ENCODE data around the gene C19orf81. TPM values are rescaled to one million over a fixed set of nuclear protein-coding genes. Genes with fewer than 3 reads are reported as not detected.

Gene C19orf81
- total and polyA plus RNA-seq, 9 of the 15 experiments (the other 6 are each of a cell fraction or from before 2014, with no cell fraction given): 2.5 to 42.9 (median 33.0) TPM; not detected in 4

DNA sequence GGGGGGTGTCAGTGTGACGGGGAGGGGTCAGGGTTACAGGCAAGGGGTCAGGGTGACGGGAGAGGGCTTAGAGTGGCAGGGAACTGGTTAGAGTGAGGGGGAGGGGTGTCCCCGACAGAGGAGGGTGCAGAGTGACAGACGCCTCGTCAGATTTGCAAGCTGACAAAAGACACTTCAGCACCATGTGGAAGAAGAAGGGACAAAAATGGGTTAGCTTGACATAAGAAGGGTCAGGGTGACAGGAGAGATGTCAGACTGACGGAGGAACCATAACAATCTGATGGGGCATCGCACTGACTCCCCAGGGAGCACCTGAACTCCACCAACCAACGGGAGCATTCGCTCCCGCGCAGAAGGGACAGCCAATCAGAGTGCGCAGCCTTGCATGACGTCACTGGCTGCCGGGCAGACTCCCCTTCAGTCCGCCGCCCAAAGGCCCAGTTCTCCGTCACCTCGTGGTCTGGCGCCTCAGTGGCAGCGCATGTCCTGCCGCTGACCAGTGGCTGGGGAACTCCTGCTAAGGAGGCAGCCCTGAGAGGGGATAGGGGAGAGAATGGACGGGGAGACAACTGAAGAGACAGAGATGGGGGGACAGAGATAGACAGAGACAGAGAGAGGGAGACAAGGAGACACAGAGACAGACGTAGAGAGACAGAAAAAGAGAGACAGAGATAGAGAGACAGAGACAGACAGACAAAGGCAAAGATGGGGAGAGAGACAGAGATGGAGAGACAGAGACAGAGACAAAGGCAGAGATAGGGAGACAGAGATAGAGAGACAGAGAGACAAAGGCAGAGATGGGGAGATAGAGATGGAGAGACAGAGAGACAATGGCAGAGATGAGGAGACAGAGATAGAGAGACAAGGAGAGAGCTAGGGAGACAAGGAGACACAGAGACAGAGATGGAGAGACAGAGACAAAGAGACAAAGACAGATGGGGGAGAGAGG, 30.2 kb downstream of the C19orf81 start (continued):
- TF ChIP-seq RCOR1 (IDR thresholded peaks at IDR 0.05; ENCODE audit: borderline replicate concordance in 1 of 2, low read depth in 2 of 2, low read length in 2 of 2): no peak
- no peak for TF ChIP-seq POLR2H (tag; IDR thresholded peaks at IDR 0.05; ENCODE audit: low read depth)
- TF ChIP-seq ZNF217 (CRISPR knock-in tag; IDR thresholded peaks at IDR 0.05): no peak
- no peak for TF ChIP-seq XRCC4 (IDR thresholded peaks at IDR 0.05; ENCODE audit: extremely low read depth, insufficient read depth, insufficient read length)
- 0 out of 2 replicates have a peak, but pooled peaks have one; percentile 21 for TF ChIP-seq MTA1 (IDR thresholded peaks at IDR 0.05; ENCODE audit: borderline replicate concordance)
- no peak for TF ChIP-seq RREB1 (CRISPR knock-in tag; IDR thresholded peaks at IDR 0.05)
- TF ChIP-seq CBX3 (IDR thresholded peaks at IDR 0.05; ENCODE audit: borderline replicate concordance in 1 of 2, low read length in 2 of 2): peak in 1 of 2 experiments; percentile 47; a peak in 1 of 3 replicates
- TF ChIP-seq, protein P1, sequence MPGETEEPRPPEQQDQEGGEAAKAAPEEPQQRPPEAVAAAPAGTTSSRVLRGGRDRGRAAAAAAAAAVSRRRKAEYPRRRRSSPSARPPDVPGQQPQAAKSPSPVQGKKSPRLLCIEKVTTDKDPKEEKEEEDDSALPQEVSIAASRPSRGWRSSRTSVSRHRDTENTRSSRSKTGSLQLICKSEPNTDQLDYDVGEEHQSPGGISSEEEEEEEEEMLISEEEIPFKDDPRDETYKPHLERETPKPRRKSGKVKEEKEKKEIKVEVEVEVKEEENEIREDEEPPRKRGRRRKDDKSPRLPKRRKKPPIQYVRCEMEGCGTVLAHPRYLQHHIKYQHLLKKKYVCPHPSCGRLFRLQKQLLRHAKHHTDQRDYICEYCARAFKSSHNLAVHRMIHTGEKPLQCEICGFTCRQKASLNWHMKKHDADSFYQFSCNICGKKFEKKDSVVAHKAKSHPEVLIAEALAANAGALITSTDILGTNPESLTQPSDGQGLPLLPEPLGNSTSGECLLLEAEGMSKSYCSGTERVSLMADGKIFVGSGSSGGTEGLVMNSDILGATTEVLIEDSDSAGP (CRISPR knock-in tag; IDR thresholded peaks at IDR 0.05): no peak
- TF ChIP-seq, protein P2, sequence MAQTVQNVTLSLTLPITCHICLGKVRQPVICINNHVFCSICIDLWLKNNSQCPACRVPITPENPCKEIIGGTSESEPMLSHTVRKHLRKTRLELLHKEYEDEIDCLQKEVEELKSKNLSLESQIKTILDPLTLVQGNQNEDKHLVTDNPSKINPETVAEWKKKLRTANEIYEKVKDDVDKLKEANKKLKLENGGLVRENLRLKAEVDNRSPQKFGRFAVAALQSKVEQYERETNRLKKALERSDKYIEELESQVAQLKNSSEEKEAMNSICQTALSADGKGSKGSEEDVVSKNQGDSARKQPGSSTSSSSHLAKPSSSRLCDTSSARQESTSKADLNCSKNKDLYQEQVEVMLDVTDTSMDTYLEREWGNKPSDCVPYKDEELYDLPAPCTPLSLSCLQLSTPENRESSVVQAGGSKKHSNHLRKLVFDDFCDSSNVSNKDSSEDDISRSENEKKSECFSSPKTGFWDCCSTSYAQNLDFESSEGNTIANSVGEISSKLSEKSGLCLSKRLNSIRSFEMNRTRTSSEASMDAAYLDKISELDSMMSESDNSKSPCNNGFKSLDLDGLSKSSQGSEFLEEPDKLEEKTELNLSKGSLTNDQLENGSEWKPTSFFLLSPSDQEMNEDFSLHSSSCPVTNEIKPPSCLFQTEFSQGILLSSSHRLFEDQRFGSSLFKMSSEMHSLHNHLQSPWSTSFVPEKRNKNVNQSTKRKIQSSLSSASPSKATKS (CRISPR knock-in tag; IDR thresholded peaks at IDR 0.05): no peak
- TF ChIP-seq ZNF668 (CRISPR knock-in tag; IDR thresholded peaks at IDR 0.05): no peak
- no peak for TF ChIP-seq KLF16 (IDR thresholded peaks at IDR 0.05)
- TF ChIP-seq CREBBP (IDR thresholded peaks at IDR 0.05; ENCODE audit: low read depth, low read length): no peak
- TF ChIP-seq, protein P3, sequence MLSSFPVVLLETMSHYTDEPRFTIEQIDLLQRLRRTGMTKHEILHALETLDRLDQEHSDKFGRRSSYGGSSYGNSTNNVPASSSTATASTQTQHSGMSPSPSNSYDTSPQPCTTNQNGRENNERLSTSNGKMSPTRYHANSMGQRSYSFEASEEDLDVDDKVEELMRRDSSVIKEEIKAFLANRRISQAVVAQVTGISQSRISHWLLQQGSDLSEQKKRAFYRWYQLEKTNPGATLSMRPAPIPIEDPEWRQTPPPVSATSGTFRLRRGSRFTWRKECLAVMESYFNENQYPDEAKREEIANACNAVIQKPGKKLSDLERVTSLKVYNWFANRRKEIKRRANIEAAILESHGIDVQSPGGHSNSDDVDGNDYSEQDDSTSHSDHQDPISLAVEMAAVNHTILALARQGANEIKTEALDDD (IDR thresholded peaks at IDR 0.05): no peak
- TF ChIP-seq HNRNPUL1 (IDR thresholded peaks at IDR 0.05; ENCODE audit: low read length): no peak
- no peak for TF ChIP-seq SLC30A9 (CRISPR knock-in tag; IDR thresholded peaks at IDR 0.05)
- no peak for TF ChIP-seq SMARCC2 (IDR thresholded peaks at IDR 0.05; ENCODE audit: low read depth)
- TF ChIP-seq ZNF75A (CRISPR knock-in tag; IDR thresholded peaks at IDR 0.05): no peak

Measured in K562 (cell line).